Thyroid gland (tissue), 4 donors: ENCODE measurements around the gene HTR5A. TPM values are rescaled to one million over a fixed set of nuclear protein-coding genes. Genes with fewer than 3 reads are reported as not detected.

Experiments
- DNase-seq, 2 donors: peaks; one replicate each; pipeline ENCODE4 v3.0.0-alpha.2; 2019
- H3K27ac ChIP-seq, 3 donors: fragments of 200-600 bp; sonication (generic); 1 replicate in 2 of 3; 2 replicates in 1 of 3; pipeline ENCODE4 v1.5.1; 2016 to 2019; ENCODE audit warnings: mild to moderate bottlenecking in 1 of 3, moderate library complexity in 1 of 3
- H3K27me3 ChIP-seq: fragments of 200-600 bp; sonication (generic); one replicate; pipeline ENCODE4 v1.5.1; 2019
- H3K36me3 ChIP-seq, 2 donors: fragments of 200-600 bp; sonication (generic); one replicate each; pipeline ENCODE4 v1.5.1; 2016 to 2019
- H3K4me1 ChIP-seq, 2 donors: fragments of 200-600 bp; sonication (generic); one replicate each; pipeline ENCODE4 v1.5.1; 2017 to 2019
- H3K4me3 ChIP-seq, 3 donors: fragments of 200-600 bp; sonication (generic); replicated peaks in 1 of 3; 1 replicate in 2 of 3; 2 replicates in 1 of 3; pipeline ENCODE4 v1.5.1; 2016; ENCODE audit warnings: mild to moderate bottlenecking in 1 of 3
- H3K9me3 ChIP-seq: fragments of 200-600 bp; sonication (generic); one replicate; pipeline ENCODE4 v1.5.1; 2017
- POLR2A ChIP-seq, 2 donors: fragments of 450-650 bp; IDR thresholded peaks; one replicate each; pipeline ENCODE4 v1.6.1; 2017; ENCODE audit warnings: antibody characterized with exemption in 2 of 2, mild to moderate bottlenecking in 2 of 2, moderate library complexity in 1 of 2
- WGBS, 2 donors: methylation state at CpG; one replicate each; pipeline ENCODE4 v1.1.5; 2017; 5-methylcytosine and 5-hydroxymethylcytosine counted together
- intact Hi-C: fragments of 100-400 bp; cut with DNase I; formaldehyde crosslinking; loops from one replicate; pipeline ENCODE4 v1.15.1; 2023
- total RNA-seq, 4 donors: library from RNA; depleted of rRNA; stranded (reverse); fragments of >200 nt; gene quantifications; one replicate each; pipeline ENCODE4 v1.2.3, GENCODE V29; 2016
- TF ChIP-seq, protein P1 (sequence below), 6 experiments: fragments of 200-600 bp in 3 of 6; fragments of 450-650 bp in 3 of 6; sonication (generic) in 3 of 6; IDR thresholded peaks; one replicate each; pipeline ENCODE4 v1.5.1; 2016 to 2019; ENCODE audit warnings: antibody characterized with exemption in 6 of 6, mild to moderate bottlenecking in 2 of 6, inconsistent platforms in 1 of 6, moderate library complexity in 1 of 6

Gene HTR5A
- total RNA-seq, 4 donors from 2014 or later: 0.59 TPM; not detected in 3

DNA sequence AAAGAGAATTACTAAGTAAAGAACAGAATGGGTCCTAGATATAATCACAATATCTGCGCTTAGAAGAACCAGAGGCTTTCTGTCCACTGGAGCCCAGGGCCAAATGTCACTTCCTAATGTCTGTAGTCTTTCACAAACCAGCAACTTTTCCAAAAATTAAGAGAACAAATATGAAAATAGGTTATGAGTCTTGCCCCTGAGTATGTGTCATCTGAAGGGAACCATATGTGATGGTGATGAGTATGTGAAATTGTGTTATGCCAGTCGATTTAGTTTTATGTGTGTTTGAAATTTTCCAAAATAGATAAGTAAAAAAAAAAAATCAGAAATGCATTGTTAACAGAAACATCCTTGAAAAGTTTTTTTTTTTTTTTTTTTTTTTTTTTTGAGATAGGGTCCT, 15.4 kb upstream of the HTR5A start:
- TF ChIP-seq POLR2A (IDR thresholded peaks at IDR 0.05): no peak
- TF ChIP-seq, protein P1, sequence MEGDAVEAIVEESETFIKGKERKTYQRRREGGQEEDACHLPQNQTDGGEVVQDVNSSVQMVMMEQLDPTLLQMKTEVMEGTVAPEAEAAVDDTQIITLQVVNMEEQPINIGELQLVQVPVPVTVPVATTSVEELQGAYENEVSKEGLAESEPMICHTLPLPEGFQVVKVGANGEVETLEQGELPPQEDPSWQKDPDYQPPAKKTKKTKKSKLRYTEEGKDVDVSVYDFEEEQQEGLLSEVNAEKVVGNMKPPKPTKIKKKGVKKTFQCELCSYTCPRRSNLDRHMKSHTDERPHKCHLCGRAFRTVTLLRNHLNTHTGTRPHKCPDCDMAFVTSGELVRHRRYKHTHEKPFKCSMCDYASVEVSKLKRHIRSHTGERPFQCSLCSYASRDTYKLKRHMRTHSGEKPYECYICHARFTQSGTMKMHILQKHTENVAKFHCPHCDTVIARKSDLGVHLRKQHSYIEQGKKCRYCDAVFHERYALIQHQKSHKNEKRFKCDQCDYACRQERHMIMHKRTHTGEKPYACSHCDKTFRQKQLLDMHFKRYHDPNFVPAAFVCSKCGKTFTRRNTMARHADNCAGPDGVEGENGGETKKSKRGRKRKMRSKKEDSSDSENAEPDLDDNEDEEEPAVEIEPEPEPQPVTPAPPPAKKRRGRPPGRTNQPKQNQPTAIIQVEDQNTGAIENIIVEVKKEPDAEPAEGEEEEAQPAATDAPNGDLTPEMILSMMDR (IDR thresholded peaks at IDR 0.05): no peak
- H3K4me3 ChIP-seq: no peak overlapping the region
- no peaks in the 10 kb centered on the region for H3K9me3 ChIP-seq
- H3K27me3 ChIP-seq: no peaks in the 10 kb centered on the region
- no peaks in the 10 kb centered on the region for H3K36me3 ChIP-seq
- H3K4me1 ChIP-seq: no peaks in the 10 kb centered on the region
- DNase-seq: no peak
- intact Hi-C loops: no loop called here
- no peak overlapping the region for H3K27ac ChIP-seq
- 65 to 94% methylated on average over 2 of the region's 2 CpGs for WGBS, 2 donors

DNA sequence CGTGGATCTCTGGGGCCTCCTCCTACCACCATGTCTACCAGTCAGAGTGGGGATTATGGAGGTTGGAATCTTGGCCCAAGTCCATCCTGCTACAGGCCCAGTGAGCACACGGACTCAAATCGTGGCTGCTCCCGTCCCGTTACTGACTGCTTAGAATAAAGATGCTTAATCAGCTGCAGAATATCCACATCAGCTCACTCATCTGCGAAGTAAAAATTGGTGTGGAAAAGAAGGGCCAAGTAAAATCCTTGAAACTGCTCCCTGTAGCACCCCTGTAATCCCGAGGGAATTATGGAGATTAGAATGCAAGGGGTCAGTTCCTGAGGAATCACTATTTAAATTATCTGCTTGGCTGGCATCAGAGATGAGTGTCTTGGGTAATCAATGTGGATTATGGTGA, 13.0 kb upstream of the HTR5A start:
- Histone ChIP-seq H3K9me3 (no peaks in the 10 kb centered on the region), H3K4me3 (no peak overlapping the region), H3K36me3 (no peaks in the 10 kb centered on the region), H3K4me1 (no peaks in the 10 kb centered on the region), H3K27me3 (no peaks in the 10 kb centered on the region), H3K27ac (no peak overlapping the region)
- DNase-seq: no peak
- 65 to 78% methylated on average over 7 of the region's 7 CpGs for WGBS, 2 donors
- TF ChIP-seq POLR2A (IDR thresholded peaks at IDR 0.05): no peak
- TF ChIP-seq, protein P1 (IDR thresholded peaks at IDR 0.05): no peak
- intact Hi-C loops: no loop called here

DNA sequence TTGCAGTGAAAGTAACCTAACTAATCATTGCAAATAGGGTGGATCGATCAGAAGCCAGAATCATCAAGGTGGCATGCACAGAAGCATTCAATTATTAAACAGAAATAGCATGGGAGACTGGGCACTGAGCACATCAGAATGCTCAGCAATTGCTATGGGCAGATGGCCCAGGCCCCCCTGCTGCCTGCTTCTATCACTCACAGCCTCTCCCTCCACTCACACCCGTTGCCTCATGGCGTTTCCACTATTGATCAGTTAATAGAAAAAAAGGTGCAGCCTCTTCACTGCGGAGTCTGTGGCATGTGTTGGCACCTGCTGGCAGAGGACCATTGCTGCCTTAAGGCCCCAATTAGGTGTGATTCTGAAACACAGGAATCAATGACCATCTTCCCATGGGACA, 11.2 kb upstream of the HTR5A start:
- Histone ChIP-seq H3K27ac (no peak overlapping the region), H3K27me3 (no peaks in the 10 kb centered on the region), H3K4me3 (no peak overlapping the region), H3K9me3 (no peaks in the 10 kb centered on the region), H3K4me1 (no peaks in the 10 kb centered on the region), H3K36me3 (no peaks in the 10 kb centered on the region)
- TF ChIP-seq, protein P1 (IDR thresholded peaks at IDR 0.05): no peak
- no peak for TF ChIP-seq POLR2A (IDR thresholded peaks at IDR 0.05)
- no peak for DNase-seq
- intact Hi-C loops: no loop called here
- 78 to 89% methylated on average over 4 of the region's 4 CpGs for WGBS, 2 donors

DNA sequence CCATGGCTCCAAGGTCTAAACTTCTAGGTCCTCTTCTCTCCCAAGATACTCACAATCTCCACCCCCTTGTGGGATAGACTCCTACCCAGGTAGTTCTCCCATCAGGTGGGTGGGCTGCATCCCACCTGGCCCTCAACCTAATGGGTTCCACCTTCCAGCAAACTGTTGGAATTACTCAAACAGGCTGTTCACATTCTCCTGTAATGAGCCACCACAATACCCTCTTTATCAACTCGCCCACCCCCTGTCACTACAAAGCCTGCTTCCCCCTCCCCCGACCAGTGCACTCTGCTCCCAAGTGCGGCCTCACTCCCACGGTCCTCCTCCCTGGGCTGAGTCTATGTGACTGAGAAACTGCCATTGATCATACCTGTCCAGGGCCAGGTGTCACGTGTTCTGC, 10.4 kb upstream of the HTR5A start:
- Histone ChIP-seq H3K27me3 (no peaks in the 10 kb centered on the region), H3K9me3 (no peaks in the 10 kb centered on the region), H3K27ac (no peak overlapping the region), H3K36me3 (no peaks in the 10 kb centered on the region), H3K4me1 (no peaks in the 10 kb centered on the region), H3K4me3 (no peak overlapping the region)
- DNase-seq: no peak
- WGBS, 2 donors: 50 to 59% methylated on average over 5 of the region's 5 CpGs
- intact Hi-C loops: no loop called here
- TF ChIP-seq, protein P1 (IDR thresholded peaks at IDR 0.05): no peak
- no peak for TF ChIP-seq POLR2A (IDR thresholded peaks at IDR 0.05)

DNA sequence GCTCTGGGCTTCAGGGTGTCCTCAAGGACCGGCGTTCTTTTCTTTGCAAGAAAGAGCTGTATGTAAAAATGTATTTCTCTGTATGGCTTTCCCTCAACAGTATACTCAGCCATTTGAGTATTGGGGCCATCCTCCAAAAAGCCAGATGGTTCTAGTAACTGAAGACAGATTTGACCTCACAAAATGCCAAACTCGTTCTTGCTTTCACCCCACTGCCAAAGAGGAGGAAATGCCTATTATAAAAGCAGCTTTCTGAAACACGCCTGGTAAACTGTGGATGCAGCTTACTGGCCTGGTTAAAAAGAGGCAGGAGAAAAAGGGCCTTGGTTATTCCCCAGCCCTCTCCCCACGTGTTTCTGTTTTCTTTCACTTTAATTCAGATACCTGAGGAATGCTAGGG, 7.7 kb upstream of the HTR5A start:
- no peak for DNase-seq
- no peaks in the 10 kb centered on the region for H3K4me1 ChIP-seq
- H3K27me3 ChIP-seq: no peaks in the 10 kb centered on the region
- TF ChIP-seq, protein P1 (IDR thresholded peaks at IDR 0.05): no peak
- TF ChIP-seq POLR2A (IDR thresholded peaks at IDR 0.05): no peak
- H3K9me3 ChIP-seq: no peaks in the 10 kb centered on the region
- no peak overlapping the region for H3K27ac ChIP-seq
- no peak overlapping the region for H3K4me3 ChIP-seq
- WGBS, 2 donors: 40 to 42% methylated on average over 5 of the region's 5 CpGs
- no peaks in the 10 kb centered on the region for H3K36me3 ChIP-seq
- intact Hi-C loops: no loop called here
